Heart left ventricle (tissue), 16 donors: ENCODE measurements around the gene RPAP2. TPM values are rescaled to one million over a fixed set of nuclear protein-coding genes. Genes with fewer than 3 reads are reported as not detected.

Source experiments
- ATAC-seq, 4 donors: fragments of 200-7000 bp; cut with Tn5 transposase; one replicate each; pipeline ENCODE4 v1.9.1; 2020 to 2022; ENCODE audit warnings: moderate library complexity in 4 of 4, mild to moderate bottlenecking in 3 of 4, moderate number of reproducible peaks in 1 of 4
- DNase-seq, 5 donors: peaks; one replicate each; pipeline ENCODE4 v3.0.0-alpha.2; 2020
- H3K27ac ChIP-seq, 12 donors: fragments of 200-600 bp; sonication (generic) in 4 of 12; one replicate each; pipeline versions ENCODE4 v1.5.0 to v1.8.0; 2016 to 2022; ENCODE audit warnings: mild to moderate bottlenecking in 2 of 12
- H3K27me3 ChIP-seq, 9 donors: fragments of 200-600 bp; sonication (generic) in 2 of 9; one replicate each; pipeline versions ENCODE4 v1.5.1 to v1.8.0; 2016 to 2022; ENCODE audit warnings: mild to moderate bottlenecking in 3 of 9
- H3K36me3 ChIP-seq, 9 donors: fragments of 200-600 bp; sonication (generic) in 2 of 9; one replicate each; pipeline versions ENCODE4 v1.5.0 to v1.8.0; 2018 to 2022; ENCODE audit warnings: mild to moderate bottlenecking in 2 of 9
- H3K4me1 ChIP-seq, 12 donors: fragments of 200-600 bp; sonication (generic) in 4 of 12; one replicate each; pipeline versions ENCODE4 v1.5.0 to v1.8.0; 2016 to 2022; ENCODE audit warnings: mild to moderate bottlenecking in 3 of 12
- H3K4me3 ChIP-seq, 12 donors: fragments of 200-600 bp; sonication (generic) in 4 of 12; one replicate each; pipeline versions ENCODE4 v1.5.0 to v1.8.0; 2017 to 2022; ENCODE audit warnings: mild to moderate bottlenecking in 9 of 12, moderate library complexity in 4 of 12
- H3K9me3 ChIP-seq, 12 donors: fragments of 200-600 bp; sonication (generic) in 4 of 12; one replicate each; pipeline versions ENCODE4 v1.5.0 to v1.8.0; 2016 to 2022; ENCODE audit warnings: mild to moderate bottlenecking in 1 of 12
- POLR2A ChIP-seq, 2 donors: fragments of 450-650 bp; IDR thresholded peaks; one replicate each; pipeline ENCODE4 v1.6.1; 2017; ENCODE audit warnings: antibody characterized with exemption in 2 of 2, mild to moderate bottlenecking in 2 of 2, moderate library complexity in 2 of 2
- WGBS, 4 donors: extraction: QIAGEN DNeasy Blood & Tissue Kit in 2 of 4; methylation state at CpG; one replicate each; pipeline versions ENCODE4 v1.1.5 to v1.1.7; 2013 to 2018; 5-methylcytosine and 5-hydroxymethylcytosine counted together
- intact Hi-C, 10 donors: fragments of 100-400 bp; cut with DNase I; formaldehyde crosslinking; loops; one replicate each; pipeline versions ENCODE4 v1.11.1 to v1.14.2; 2022
- polyA plus RNA-seq, 2 donors: library from polyadenylated mRNA; stranded (reverse); fragments of 200-250 nt; gene quantifications; one replicate each; pipeline ENCODE4 v1.2.3, GENCODE V29; 2013
- total RNA-seq, 9 donors: library from RNA; depleted of rRNA in 2 of 9; stranded (reverse); fragments of >200 nt in 2 of 9; fragmentation: NEBNext Ultra II Directional in 3 of 9; extraction: Animal tissue kit (Norgen Biotek cat#: 25700) in 3 of 9; gene quantifications; one replicate each; pipeline versions ENCODE4 v1.1.0 to v1.2.4, GENCODE V29; 2016 to 2023
- TF ChIP-seq, protein P1 (sequence below), 12 donors: fragments of 200-600 bp; sonication (generic) in 4 of 12; IDR thresholded peaks; one replicate each; pipeline versions ENCODE4 v1.5.0 to v1.8.0; 2018 to 2022; ENCODE audit warnings: antibody characterized with exemption in 12 of 12, mild to moderate bottlenecking in 5 of 12
- donor health status: ischemic (EF 13 %, LVEDD 7.1; RV severe dilation, severe dysfunction).
- donor health status: healthy with polysubstance abuse.
- donor health status: DM: no; HTN: yes; CAD: no.
- donor health status: DM: no; HTN: no; CAD: no.
- donor health status: ischemic (EF 25% LVEDD 6.9; RV normal size, moderate dysfunction).
- donor health status: ischemic (EF 25% LVEDD 5.7; RV mildly dilated, moderate dysfunction).
- donor health status: healthy.
- donor health status: DM: yes; HTN: yes; CAD: no.
- donor health status: ischemic (EF 35%, LVEDD 5.7; RV mildly dilated, moderate dysfunction).
- donor health status: nonischemic (EF 11% LVEDD 7.7; RV severe dilation, severe dysfunction).
- donor health status: DM: yes; HTN: yes; CAD: no.
- donor health status: PGD.
- donor health status: ischemic (EF 29% LVEDD 5.4; RV normal size, mild dysfunction).
- donor health status: nonischemic (EF 23%, LVEDD 6.1; RV moderate dilation, normal function).

Gene RPAP2
- total and polyA plus RNA-seq, 11 donors = 6.7 to 27.7 (median 23.2) TPM

DNA sequence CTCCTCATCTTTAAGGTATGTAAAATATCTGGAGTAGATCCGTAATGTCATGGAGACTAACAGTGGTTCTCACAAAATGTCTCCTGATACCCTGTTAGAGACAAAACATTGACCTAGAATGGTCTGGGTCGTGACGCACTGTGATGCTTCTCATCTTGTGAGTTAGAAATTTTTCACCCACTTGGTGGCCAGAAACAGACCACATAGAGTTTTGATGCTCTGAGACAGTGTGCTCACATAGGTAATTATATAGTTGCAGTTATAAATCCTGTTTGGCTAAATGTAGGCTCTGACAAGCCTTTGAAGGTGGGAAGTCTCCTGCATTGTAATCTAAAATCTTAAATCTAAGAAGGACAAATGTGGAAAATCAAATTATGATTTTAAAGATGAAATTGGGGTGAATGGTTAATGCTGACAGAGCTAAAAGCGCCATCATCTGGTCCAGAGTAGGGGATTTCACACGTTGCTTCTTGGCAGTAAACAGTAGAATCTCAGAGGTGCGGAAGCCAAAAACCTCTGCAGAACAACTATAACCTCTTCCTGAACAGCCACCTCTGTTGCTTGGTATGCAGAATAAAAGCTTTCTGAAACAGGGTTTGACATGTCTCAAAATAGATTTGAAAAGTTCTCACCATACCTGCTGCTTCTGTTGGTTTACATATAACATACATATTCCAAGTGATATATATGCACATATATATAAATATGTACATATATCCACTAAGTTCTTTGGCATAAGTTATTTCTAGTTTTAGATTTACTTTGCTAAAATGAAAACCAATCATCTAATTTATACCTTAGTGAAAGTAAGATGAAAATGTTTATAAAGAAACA is 17.1 kb downstream of the RPAP2 start:
- intact Hi-C loops = loop anchor here in 5 of 10 donors (10.0 kb wide), 3 partner anchors 289 to 509 kb away; no protein-coding TSS in a partner anchor

DNA sequence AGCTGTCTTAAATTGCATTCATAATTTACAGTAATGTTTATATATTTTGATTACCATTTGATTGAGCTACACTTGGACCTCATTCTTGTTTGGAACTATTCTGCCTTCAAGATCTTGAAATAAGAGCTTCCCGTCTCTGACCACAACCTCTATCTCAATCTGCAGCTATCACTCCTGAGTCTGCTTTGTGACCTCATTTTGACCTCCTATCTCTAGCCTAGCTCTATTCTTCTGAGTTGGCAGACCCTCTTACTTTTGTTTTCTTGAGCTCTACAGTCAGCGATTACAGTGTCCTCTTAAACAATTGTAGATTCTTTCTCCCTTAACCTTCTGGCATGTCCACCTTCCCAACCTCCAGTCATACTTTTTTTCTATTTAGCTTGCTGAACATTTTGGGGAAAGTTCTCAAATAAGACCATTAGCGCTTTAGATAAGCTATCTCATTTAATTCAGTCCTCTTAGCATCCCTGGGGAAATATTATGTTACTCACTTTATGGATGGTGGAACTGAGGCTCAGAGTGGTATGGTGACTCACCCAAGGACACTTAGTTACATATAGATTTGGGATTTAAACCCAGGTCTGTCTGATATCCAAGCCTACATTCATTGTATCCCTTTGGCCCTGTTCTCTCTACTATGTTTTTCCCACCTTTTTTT is 19.1 kb downstream of the RPAP2 start:
- ATAC-seq (peak in 3 of 4 donors; percentile 33 to 75 (median 56)), DNase-seq (no peak)
- Histone ChIP-seq H3K36me3 (peaks cover 0 to 49% (median 23%) of the 10 kb centered on the region in 9 donors), H3K27ac (no peak overlapping the region), H3K4me1 (peaks cover 0 to 13% (median 0%) of the 10 kb centered on the region in 12 donors), H3K9me3 (no peaks in the 10 kb centered on the region), H3K27me3 (no peaks in the 10 kb centered on the region), H3K4me3 (no peak overlapping the region)
- no peak for TF ChIP-seq POLR2A (IDR thresholded peaks at IDR 0.05)
- 50 to 60% (median 53%) methylated on average over 3 of the region's 3 CpGs for WGBS, 4 donors
- intact Hi-C loops = loop anchor here in 5 of 10 donors (10.0 kb wide), 3 partner anchors 287 to 507 kb away; no protein-coding TSS in a partner anchor

More for the DNA sequence above, 17.1 kb downstream of the RPAP2 start:
- H3K4me1 ChIP-seq = peaks cover 0 to 13% (median 0%) of the 10 kb centered on the region in 12 donors
- DNase-seq (no peak), ATAC-seq (no peak)
- 79 to 84% (median 81%) methylated on average over 6 of the region's 6 CpGs for WGBS, 4 donors
- H3K27me3 ChIP-seq = no peaks in the 10 kb centered on the region
- H3K9me3 ChIP-seq = no peaks in the 10 kb centered on the region
- peaks cover 0 to 51% (median 23%) of the 10 kb centered on the region in 9 donors for H3K36me3 ChIP-seq
- no peak for TF ChIP-seq POLR2A (IDR thresholded peaks at IDR 0.05)
- TF ChIP-seq, protein P1, sequence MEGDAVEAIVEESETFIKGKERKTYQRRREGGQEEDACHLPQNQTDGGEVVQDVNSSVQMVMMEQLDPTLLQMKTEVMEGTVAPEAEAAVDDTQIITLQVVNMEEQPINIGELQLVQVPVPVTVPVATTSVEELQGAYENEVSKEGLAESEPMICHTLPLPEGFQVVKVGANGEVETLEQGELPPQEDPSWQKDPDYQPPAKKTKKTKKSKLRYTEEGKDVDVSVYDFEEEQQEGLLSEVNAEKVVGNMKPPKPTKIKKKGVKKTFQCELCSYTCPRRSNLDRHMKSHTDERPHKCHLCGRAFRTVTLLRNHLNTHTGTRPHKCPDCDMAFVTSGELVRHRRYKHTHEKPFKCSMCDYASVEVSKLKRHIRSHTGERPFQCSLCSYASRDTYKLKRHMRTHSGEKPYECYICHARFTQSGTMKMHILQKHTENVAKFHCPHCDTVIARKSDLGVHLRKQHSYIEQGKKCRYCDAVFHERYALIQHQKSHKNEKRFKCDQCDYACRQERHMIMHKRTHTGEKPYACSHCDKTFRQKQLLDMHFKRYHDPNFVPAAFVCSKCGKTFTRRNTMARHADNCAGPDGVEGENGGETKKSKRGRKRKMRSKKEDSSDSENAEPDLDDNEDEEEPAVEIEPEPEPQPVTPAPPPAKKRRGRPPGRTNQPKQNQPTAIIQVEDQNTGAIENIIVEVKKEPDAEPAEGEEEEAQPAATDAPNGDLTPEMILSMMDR (IDR thresholded peaks at IDR 0.05) = no peak
- no peak overlapping the region for H3K4me3 ChIP-seq
- peak overlapping the region in 1 of 12 donors; percentile 43 for H3K27ac ChIP-seq

DNA sequence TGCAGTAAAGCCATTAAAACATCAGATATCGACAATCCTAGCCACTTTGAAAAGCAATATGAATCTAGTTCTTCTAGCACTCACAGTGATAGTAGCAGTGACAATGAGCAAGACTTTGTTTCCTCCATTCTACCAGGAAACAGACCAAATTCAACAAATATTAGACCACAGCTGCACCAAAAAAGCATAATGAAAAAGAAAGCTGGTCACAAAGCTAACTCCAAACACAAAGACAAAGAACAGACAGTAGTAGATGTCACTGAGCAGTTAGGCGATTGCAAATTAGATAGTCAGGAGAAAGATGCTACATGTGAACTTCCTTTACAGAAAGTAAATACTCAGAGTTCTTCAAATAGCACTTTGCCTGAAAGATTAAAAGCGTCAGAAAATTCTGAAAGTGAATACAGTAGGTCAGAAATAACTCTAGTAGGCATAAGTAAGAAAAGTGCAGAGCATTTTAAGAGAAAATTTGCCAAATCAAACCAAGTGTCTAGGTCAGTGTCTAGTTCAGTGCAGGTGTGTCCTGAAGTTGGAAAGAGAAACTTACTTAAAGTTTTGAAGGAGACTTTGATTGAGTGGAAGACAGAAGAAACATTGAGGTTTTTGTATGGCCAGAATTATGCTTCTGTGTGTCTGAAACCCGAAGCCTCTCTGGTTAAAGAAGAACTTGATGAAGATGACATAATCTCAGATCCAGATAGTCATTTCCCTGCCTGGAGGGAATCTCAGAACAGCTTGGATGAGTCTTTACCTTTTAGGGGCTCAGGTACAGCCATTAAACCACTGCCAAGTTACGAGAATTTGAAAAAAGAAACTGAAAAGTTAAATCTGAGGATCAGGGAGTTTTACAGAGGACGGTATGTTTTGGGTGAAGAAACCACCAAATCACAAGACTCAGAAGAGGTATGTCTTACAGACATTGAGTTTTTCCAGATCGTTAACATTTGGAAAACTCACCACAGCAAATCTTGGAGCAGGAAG is 24.9 kb downstream of the RPAP2 start:
- ATAC-seq = no peak
- Histone ChIP-seq H3K27me3 (no peaks in the 10 kb centered on the region), H3K4me1 (no peaks in the 10 kb centered on the region)

DNA sequence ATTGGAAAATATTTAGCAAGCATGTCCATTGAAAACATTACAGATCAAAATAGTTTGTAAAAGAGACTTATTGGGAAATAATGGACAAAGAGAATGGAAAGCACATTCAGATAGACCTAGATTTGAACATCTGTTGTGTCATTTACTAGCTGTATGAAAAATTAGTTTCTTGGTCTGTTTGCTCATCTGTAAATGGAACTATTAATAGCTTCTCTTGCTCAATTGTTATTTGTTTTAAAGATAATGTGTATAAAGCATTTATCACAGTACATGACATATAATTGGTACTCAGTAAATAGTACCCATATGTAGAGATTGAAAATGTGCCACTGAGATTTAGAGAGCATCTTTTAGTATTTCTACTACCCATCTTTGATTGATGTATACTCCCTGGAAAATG is 25.9 kb downstream of the RPAP2 start:
- intact Hi-C loops = no loop called here
- Histone ChIP-seq H3K4me1 (no peaks in the 10 kb centered on the region), H3K27me3 (no peaks in the 10 kb centered on the region), H3K27ac (no peak overlapping the region), H3K4me3 (no peak overlapping the region), H3K9me3 (peaks cover 0 to 33% (median 19%) of the 10 kb centered on the region in 12 donors), H3K36me3 (peaks cover 0 to 75% (median 47%) of the 10 kb centered on the region in 9 donors)
- DNase-seq (no peak), ATAC-seq (no peak)
- TF ChIP-seq, protein P1 (IDR thresholded peaks at IDR 0.05) = no peak
- no peak for TF ChIP-seq POLR2A (IDR thresholded peaks at IDR 0.05)

More for the DNA sequence above, 24.9 kb downstream of the RPAP2 start:
- WGBS, 4 donors = 92 to 97% (median 95%) methylated on average over 7 of the region's 7 CpGs
- no peak overlapping the region for H3K27ac ChIP-seq
- intact Hi-C loops = no loop called here
- TF ChIP-seq POLR2A (IDR thresholded peaks at IDR 0.05) = no peak
- TF ChIP-seq, protein P1 (IDR thresholded peaks at IDR 0.05) = no peak
- H3K4me3 ChIP-seq = no peak overlapping the region
- H3K9me3 ChIP-seq = peaks cover 0 to 32% (median 17%) of the 10 kb centered on the region in 12 donors
- peaks cover 0 to 73% (median 53%) of the 10 kb centered on the region in 9 donors for H3K36me3 ChIP-seq
- no peak for DNase-seq
